ENCODE measurements around the gene MRGPRX1.

- TF ChIP-seq, protein P1, sequence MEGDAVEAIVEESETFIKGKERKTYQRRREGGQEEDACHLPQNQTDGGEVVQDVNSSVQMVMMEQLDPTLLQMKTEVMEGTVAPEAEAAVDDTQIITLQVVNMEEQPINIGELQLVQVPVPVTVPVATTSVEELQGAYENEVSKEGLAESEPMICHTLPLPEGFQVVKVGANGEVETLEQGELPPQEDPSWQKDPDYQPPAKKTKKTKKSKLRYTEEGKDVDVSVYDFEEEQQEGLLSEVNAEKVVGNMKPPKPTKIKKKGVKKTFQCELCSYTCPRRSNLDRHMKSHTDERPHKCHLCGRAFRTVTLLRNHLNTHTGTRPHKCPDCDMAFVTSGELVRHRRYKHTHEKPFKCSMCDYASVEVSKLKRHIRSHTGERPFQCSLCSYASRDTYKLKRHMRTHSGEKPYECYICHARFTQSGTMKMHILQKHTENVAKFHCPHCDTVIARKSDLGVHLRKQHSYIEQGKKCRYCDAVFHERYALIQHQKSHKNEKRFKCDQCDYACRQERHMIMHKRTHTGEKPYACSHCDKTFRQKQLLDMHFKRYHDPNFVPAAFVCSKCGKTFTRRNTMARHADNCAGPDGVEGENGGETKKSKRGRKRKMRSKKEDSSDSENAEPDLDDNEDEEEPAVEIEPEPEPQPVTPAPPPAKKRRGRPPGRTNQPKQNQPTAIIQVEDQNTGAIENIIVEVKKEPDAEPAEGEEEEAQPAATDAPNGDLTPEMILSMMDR (IDR thresholded peaks at IDR 0.05): no peak
- TF ChIP-seq PHF8 (IDR thresholded peaks at IDR 0.05; ENCODE audit: borderline replicate concordance, low read depth) (no peak), HDAC2 (IDR thresholded peaks at IDR 0.05) (no peak), ZFP36 (IDR thresholded peaks at IDR 0.05; ENCODE audit: borderline replicate concordance, partially characterized antibody) (no peak), RAD21 (conservative IDR thresholded peaks at IDR 0.05 in 1 of 2, IDR thresholded peaks at IDR 0.05 in 1 of 2) (no peak), HMGXB4 (CRISPR knock-in tag; IDR thresholded peaks at IDR 0.05; ENCODE audit: borderline replicate concordance) (no peak), REST (IDR thresholded peaks at IDR 0.05) (no peak), POLR2A (IDR thresholded peaks at IDR 0.05; ENCODE audit: low read length) (no peak)
Measured at GRCh38 chr11:18974192-18974591, 35.0 kb upstream of the MRGPRX1 start.

Measured in A549 (cell line).